Body of pancreas (tissue), 4 donors: Measurements from ENCODE around the gene GRAP2. TPM values are rescaled to one million over a fixed set of nuclear protein-coding genes. Genes with fewer than 3 reads are reported as not detected.

ENCODE experiments used
- ATAC-seq: fragments of 150-250 bp; one replicate; pipeline ENCODE4 v1.9.1; 2016
- DNase-seq, 4 donors: peaks; one replicate each; pipeline ENCODE4 v3.0.0-alpha.2; 2019
- H3K27ac ChIP-seq, 4 donors: fragments of 200-600 bp; sonication (generic); 1 replicate in 3 of 4; 2 replicates in 1 of 4; pipeline versions ENCODE4 v1.5.1 to v1.6.1; 2016 to 2019; ENCODE audit warnings: mild to moderate bottlenecking in 1 of 4, mixed read lengths in 1 of 4, moderate library complexity in 1 of 4
- H3K27me3 ChIP-seq, 2 donors: fragments of 200-600 bp; sonication (generic); one replicate each; pipeline ENCODE4 v1.6.0; 2016; ENCODE audit warnings: mild to moderate bottlenecking in 1 of 2
- H3K36me3 ChIP-seq, 2 donors: fragments of 200-600 bp; sonication (generic); replicated peaks in 1 of 2; 2 replicates each; pipeline ENCODE4 v1.5.1; 2016; ENCODE audit warnings: low read depth in 2 of 2; ENCODE audit not compliant: insufficient read depth in 1 of 2
- H3K4me1 ChIP-seq: fragments of 200-600 bp; sonication (generic); one replicate; pipeline ENCODE4 v1.6.0; 2016
- H3K4me3 ChIP-seq, 2 donors: fragments of 200-600 bp; sonication (generic); 1 replicate in 1 of 2; 2 replicates in 1 of 2; pipeline ENCODE4 v1.5.1; 2016 to 2019
- H3K9me3 ChIP-seq, 3 donors: fragments of 200-600 bp; sonication (generic); 1 replicate in 2 of 3; 2 replicates in 1 of 3; pipeline ENCODE4 v1.5.1; 2016
- CTCF ChIP-seq, 7 experiments: fragments of 450-650 bp in 4 of 7; fragments of 200-600 bp in 3 of 7; sonication (generic) in 3 of 7; IDR thresholded peaks; one replicate each; pipeline ENCODE4 v1.5.1; 2016 to 2019; ENCODE audit warnings: antibody characterized with exemption in 7 of 7
- POLR2A ChIP-seq, 3 donors: fragments of 450-650 bp; IDR thresholded peaks; one replicate each; pipeline ENCODE4 v1.6.1; 2016; ENCODE audit warnings: antibody characterized with exemption in 3 of 3, mild to moderate bottlenecking in 2 of 3
- WGBS, 2 donors: methylation state at CpG; one replicate each; pipeline ENCODE4 v1.1.5; 2017; 5-methylcytosine and 5-hydroxymethylcytosine counted together
- intact Hi-C: fragments of 100-400 bp; cut with DNase I; formaldehyde crosslinking; loops from one replicate; pipeline ENCODE4 v1.15.1; 2023
- total RNA-seq, 2 donors: library from RNA; depleted of rRNA; stranded (reverse); fragments of >200 nt; gene quantifications; one replicate each; pipeline ENCODE4 v1.1.0, GENCODE V29; 2016

GRAP2 gene
- total RNA-seq, 2 donors from 2014 or later = 0.78 to 0.99 TPM

- no peaks in the 10 kb centered on the region for H3K36me3 ChIP-seq
- DNase-seq (no peak), ATAC-seq (no peak)
- no peaks in the 10 kb centered on the region for H3K4me1 ChIP-seq
- 70 to 72% methylated on average over 9 of the region's 9 CpGs for WGBS, 2 donors
- intact Hi-C loops = no loop called here
- H3K9me3 ChIP-seq = no peaks in the 10 kb centered on the region
- no peak overlapping the region for H3K27ac ChIP-seq
- H3K4me3 ChIP-seq = no peak overlapping the region
- H3K27me3 ChIP-seq = no peaks in the 10 kb centered on the region
- TF ChIP-seq CTCF (IDR thresholded peaks at IDR 0.05) (no peak), POLR2A (IDR thresholded peaks at IDR 0.05) (no peak)
These were observed 39.9 kb downstream of the GRAP2 start for GRCh38 chr22:39940757-39941305.

DNA sequence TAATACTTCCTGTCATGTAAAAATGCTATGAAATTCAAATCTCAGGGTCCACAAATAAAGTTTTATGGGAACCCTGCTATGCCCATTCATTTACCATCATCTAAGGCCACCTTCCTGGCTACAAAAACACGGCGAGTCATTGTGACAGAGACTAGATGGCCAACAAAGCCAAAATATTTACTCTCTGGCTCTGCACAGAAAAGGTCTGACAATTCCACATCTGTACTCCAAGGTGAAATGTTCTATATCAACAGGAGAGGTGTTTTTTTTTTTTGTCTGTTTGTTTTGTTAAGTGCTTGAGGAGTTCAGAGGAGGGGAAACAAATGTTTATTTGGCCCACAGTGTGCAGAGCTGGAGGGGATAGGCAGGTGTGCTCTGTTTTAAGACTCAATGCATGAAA, 40.7 kb downstream of the GRAP2 start:
- Histone ChIP-seq H3K4me1 (peaks cover 7% of the 10 kb centered on the region), H3K9me3 (no peaks in the 10 kb centered on the region), H3K27ac (no peak overlapping the region), H3K36me3 (no peaks in the 10 kb centered on the region), H3K27me3 (no peaks in the 10 kb centered on the region), H3K4me3 (no peak overlapping the region)
- intact Hi-C loops = no loop called here
- DNase-seq (no peak), ATAC-seq (no peak)
- no peak for TF ChIP-seq POLR2A (IDR thresholded peaks at IDR 0.05)
- WGBS, 2 donors = 71 to 82% methylated on average over 2 of the region's 2 CpGs

DNA sequence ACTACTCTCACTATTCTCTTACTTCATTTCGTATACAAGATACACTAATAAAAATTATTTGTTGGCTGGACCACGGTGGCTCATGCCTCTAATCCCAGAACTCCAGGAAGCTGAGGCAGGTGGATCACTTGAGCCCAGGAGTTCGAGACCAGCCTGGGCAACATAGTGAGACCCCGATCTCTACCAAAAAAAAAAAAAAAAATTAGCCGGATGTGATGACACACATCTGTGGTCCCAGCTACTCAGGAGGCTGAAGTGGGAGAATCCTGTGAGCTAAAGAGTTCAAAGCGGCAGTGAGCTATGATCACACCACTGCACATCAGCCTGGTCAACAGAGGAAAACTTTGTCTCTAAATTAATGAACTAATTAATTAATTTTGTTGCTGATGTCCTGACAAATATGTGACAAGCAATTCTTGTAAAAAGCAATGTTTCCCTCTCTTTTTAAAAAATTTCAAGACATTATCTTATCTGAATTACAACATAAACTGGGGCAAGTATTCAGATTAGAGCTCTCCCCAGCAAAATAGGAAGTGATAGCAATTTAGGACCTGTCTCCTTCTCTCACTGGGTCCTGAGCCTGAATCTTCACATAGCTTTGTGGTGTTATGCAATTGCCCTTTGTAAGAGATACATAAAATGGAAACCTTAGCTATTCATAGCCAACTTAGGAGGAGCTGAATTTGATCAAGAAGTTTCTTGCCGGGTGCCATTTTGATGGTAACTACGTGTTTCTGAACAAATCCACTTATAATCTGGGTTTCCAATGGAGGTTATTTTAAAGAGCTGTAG, 41.8 kb downstream of the GRAP2 start:
- TF ChIP-seq POLR2A (IDR thresholded peaks at IDR 0.05) (no peak), CTCF (IDR thresholded peaks at IDR 0.05) (no peak)
- DNase-seq (no peak), ATAC-seq (no peak)
- Histone ChIP-seq H3K36me3 (no peaks in the 10 kb centered on the region), H3K4me3 (no peak overlapping the region), H3K9me3 (no peaks in the 10 kb centered on the region), H3K27me3 (no peaks in the 10 kb centered on the region), H3K4me1 (peaks cover 18% of the 10 kb centered on the region), H3K27ac (no peak overlapping the region)
- 74 to 84% methylated on average over 8 of the region's 8 CpGs for WGBS, 2 donors
- intact Hi-C loops = no loop called here

DNA sequence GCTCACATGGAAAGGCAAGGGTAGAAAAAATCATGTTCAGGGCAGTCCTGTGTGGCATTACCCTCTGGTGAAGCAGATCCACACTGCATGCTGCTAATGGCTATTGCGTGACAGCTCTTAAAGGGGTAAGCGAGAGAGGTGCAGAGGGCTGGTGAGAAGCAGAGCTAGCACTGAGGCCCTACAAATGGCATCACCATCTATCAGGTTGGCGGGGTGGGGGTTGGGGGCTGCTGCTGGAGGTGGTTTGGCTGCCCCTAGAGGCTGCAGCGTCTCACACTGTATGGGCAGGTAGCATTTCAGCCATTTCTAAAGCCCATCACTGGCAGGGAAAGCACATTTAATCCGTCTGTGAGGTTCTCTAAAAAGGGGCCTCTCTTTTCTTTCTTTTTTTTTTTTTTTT, 42.5 kb downstream of the GRAP2 start:
- no peak overlapping the region for H3K4me3 ChIP-seq
- H3K27ac ChIP-seq = no peak overlapping the region
- TF ChIP-seq POLR2A (IDR thresholded peaks at IDR 0.05) = no peak
- no peak for TF ChIP-seq CTCF (IDR thresholded peaks at IDR 0.05)
- DNase-seq (no peak), ATAC-seq (no peak)
- WGBS, 2 donors = 81 to 84% methylated on average over 5 of the region's 5 CpGs
- no peaks in the 10 kb centered on the region for H3K27me3 ChIP-seq
- no peaks in the 10 kb centered on the region for H3K9me3 ChIP-seq
- intact Hi-C loops = no loop called here
- peaks cover 23% of the 10 kb centered on the region for H3K4me1 ChIP-seq
- H3K36me3 ChIP-seq = no peaks in the 10 kb centered on the region

DNA sequence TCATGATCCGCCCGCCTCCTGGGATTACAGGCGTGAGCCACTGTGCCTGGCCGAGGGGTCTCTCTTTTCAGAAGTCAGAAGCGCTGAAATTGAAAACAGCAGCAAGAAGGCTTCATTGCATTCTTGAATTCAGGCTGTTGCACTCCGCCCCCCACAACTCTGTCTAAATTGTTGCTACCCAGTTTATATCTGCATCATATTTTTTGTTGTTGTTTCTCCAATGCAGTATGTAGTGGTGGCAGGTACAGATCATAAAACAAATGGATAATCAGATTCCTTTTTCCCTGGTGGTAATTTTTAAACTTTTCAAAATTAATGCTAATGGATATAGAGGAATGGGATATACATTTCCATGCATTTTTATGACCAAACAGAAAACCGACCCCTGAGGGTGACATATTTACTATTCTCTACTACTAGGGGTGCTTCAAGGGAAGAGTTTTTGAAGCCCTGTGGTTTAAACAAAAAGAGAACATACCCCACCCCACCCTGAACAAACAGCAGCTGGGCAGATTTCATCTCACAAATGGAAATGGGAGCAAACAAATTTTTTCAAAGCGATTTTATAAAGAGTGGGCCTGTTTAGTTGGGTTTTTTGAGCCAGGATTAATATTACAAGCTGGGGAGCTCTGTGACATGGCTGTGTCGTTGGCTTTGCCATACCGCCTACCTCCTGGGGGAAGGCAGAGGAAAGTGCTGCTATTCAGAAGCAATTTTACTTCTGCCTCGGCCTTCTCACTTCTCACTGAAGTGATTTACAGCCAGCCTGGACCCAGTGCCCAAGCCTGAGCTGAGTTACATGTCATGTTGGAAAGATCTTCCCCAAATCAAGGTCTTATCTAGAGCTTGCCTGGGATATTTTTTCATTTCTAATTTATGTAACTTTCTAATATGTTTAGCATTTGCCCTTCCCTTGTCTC, 43.3 kb downstream of the GRAP2 start:
- intact Hi-C loops = no loop called here
- DNase-seq (no peak), ATAC-seq (no peak)
- Histone ChIP-seq H3K4me1 (peaks cover 23% of the 10 kb centered on the region), H3K9me3 (no peaks in the 10 kb centered on the region), H3K27me3 (no peaks in the 10 kb centered on the region), H3K36me3 (no peaks in the 10 kb centered on the region), H3K27ac (no peak overlapping the region), H3K4me3 (no peak overlapping the region)
- WGBS, 2 donors = 75 to 84% methylated on average over 9 to 11 of the region's 11 CpGs
- TF ChIP-seq POLR2A (IDR thresholded peaks at IDR 0.05) (no peak), CTCF (IDR thresholded peaks at IDR 0.05) (no peak)
